NCI-H1417 (cell line): ENCODE data around the gene PRKAR2B.
"Not testable (repeated sequence)": the region's sequence is repeated elsewhere in the genome, so short reads cannot be mapped to it uniquely, and the experiment has no call there.

ENCODE experiments used
- DNase-seq, 3 experiments: peaks; one replicate each; lab custom pipeline; 2025; lab: John Stamatoyannopoulos, UW

PRKAR2B gene

GRCh38 chr7:107119376-107120105 lies 75.0 kb downstream of the PRKAR2B start:
- DNase-seq, result peak in 1 of 3 experiments; percentile 11

- no peak for DNase-seq
These were observed 78.0 kb downstream of the PRKAR2B start for GRCh38 chr7:107122486-107122911.

- no peak for DNase-seq
These were observed 78.9 kb downstream of the PRKAR2B start for GRCh38 chr7:107123392-107123791.

- DNase-seq, result peak; percentile 89 to 99 (median 95)
These were observed 81.0 kb downstream of the PRKAR2B start for GRCh38 chr7:107125475-107125874.

- DNase-seq, result no peak
These were observed 83.7 kb downstream of the PRKAR2B start for GRCh38 chr7:107128217-107128616.

GRCh38 chr7:107128748-107129147 lies 84.2 kb downstream of the PRKAR2B start:
- DNase-seq, result no peak

- no peak for DNase-seq
These were observed 86.1 kb downstream of the PRKAR2B start for GRCh38 chr7:107130487-107131220.

- no peak for DNase-seq
These were observed 88.9 kb downstream of the PRKAR2B start for GRCh38 chr7:107133396-107133795.

- DNase-seq, result no peak
These were observed 94.4 kb downstream of the PRKAR2B start for GRCh38 chr7:107138696-107139420.

- DNase-seq, result not testable (repeated sequence)
These were observed 99.4 kb downstream of the PRKAR2B start for GRCh38 chr7:107143875-107144274.

GRCh38 chr7:107145067-107145838 lies 100.7 kb downstream of the PRKAR2B start:
- DNase-seq, result no peak

GRCh38 chr7:107147464-107148393 lies 103.2 kb downstream of the PRKAR2B start:
- DNase-seq, result peak; percentile 17 to 57 (median 17)

GRCh38 chr7:107148721-107149120 lies 104.2 kb downstream of the PRKAR2B start:
- no peak for DNase-seq

- DNase-seq, result no peak
These were observed 105.4 kb downstream of the PRKAR2B start for GRCh38 chr7:107149863-107150262.

GRCh38 chr7:107150375-107151073 lies 106.0 kb downstream of the PRKAR2B start:
- peak; percentile 48 to 89 (median 86) for DNase-seq

GRCh38 chr7:107151538-107151937 lies 107.0 kb downstream of the PRKAR2B start:
- DNase-seq, result no peak

- no peak for DNase-seq
These were observed 107.5 kb downstream of the PRKAR2B start for GRCh38 chr7:107152011-107152410.

GRCh38 chr7:107154826-107155225 lies 110.3 kb downstream of the PRKAR2B start:
- no peak for DNase-seq

GRCh38 chr7:107155726-107156125 lies 111.2 kb downstream of the PRKAR2B start:
- DNase-seq, result not testable (repeated sequence)

GRCh38 chr7:107157091-107157490 lies 112.6 kb downstream of the PRKAR2B start:
- no peak for DNase-seq
